Trophoblast cell (in vitro differentiated cells and primary cell): ENCODE data around the gene RMDN2.

ENCODE experiments used
- DNase-seq, 2 donors: peaks; one replicate each; pipeline ENCODE4 v3.0.0-alpha.2; 2016
- H2AFZ ChIP-seq: 2 replicates; pipeline ENCODE4 v1.6.1; 2013; ENCODE audit warnings: low read length, moderate library complexity, mild to moderate bottlenecking; ENCODE audit not compliant: insufficient read depth, poor library complexity
- H2AK5ac ChIP-seq: 2 replicates; pipeline ENCODE4 v1.6.1; 2013; ENCODE audit warnings: mild to moderate bottlenecking, low read length
- H2BK120ac ChIP-seq: 2 replicates; pipeline ENCODE4 v1.6.1; 2013; ENCODE audit warnings: low read length, mild to moderate bottlenecking, moderate library complexity; ENCODE audit not compliant: insufficient read depth, poor library complexity
- H2BK12ac ChIP-seq: 2 replicates; pipeline ENCODE4 v1.6.1; 2013; ENCODE audit warnings: mild to moderate bottlenecking, low read length, moderate library complexity
- H2BK5ac ChIP-seq: 2 replicates; pipeline ENCODE4 v1.6.1; 2013; ENCODE audit warnings: low read length, low read depth, moderate library complexity, mild to moderate bottlenecking; ENCODE audit not compliant: poor library complexity
- H3K14ac ChIP-seq: 2 replicates; pipeline ENCODE4 v1.6.1; 2013; ENCODE audit warnings: mild to moderate bottlenecking, low read length
- H3K18ac ChIP-seq: 2 replicates; pipeline ENCODE4 v1.6.1; 2013; ENCODE audit warnings: mild to moderate bottlenecking, low read length
- H3K23ac ChIP-seq: 2 replicates; pipeline ENCODE4 v1.6.1; 2013; ENCODE audit warnings: low read length
- H3K27ac ChIP-seq: 2 replicates; pipeline ENCODE4 v1.5.1; 2013; ENCODE audit warnings: low read depth, mild to moderate bottlenecking, inconsistent platforms, low read length, moderate library complexity
- H3K27me3 ChIP-seq: 2 replicates; pipeline ENCODE4 v1.6.1; 2013; ENCODE audit warnings: inconsistent platforms, mild to moderate bottlenecking, low read length, moderate library complexity; ENCODE audit not compliant: insufficient read depth
- H3K36me3 ChIP-seq, 2 experiments: 1 replicate in 1 of 2; 2 replicates in 1 of 2; pipeline ENCODE4 v1.6.1; 2013; ENCODE audit warnings: low read length in 2 of 2, mild to moderate bottlenecking in 2 of 2, moderate library complexity in 1 of 2; ENCODE audit not compliant: insufficient read depth in 2 of 2, control insufficient read depth in 1 of 2
- H3K4ac ChIP-seq: 2 replicates; pipeline ENCODE4 v1.6.1; 2013; ENCODE audit warnings: low read depth, mild to moderate bottlenecking, low read length, moderate library complexity
- H3K4me1 ChIP-seq, 2 experiments: 1 replicate in 1 of 2; 2 replicates in 1 of 2; pipeline ENCODE4 v1.6.1; 2013; ENCODE audit warnings: low read length in 2 of 2, mild to moderate bottlenecking in 2 of 2, moderate library complexity in 1 of 2; ENCODE audit not compliant: insufficient read depth in 2 of 2, control insufficient read depth in 1 of 2
- H3K4me2 ChIP-seq: 2 replicates; pipeline ENCODE4 v1.6.1; 2013; ENCODE audit warnings: inconsistent platforms, mild to moderate bottlenecking, low read length, moderate library complexity
- H3K4me3 ChIP-seq: 2 replicates; pipeline ENCODE4 v1.5.1; 2013; ENCODE audit warnings: mild to moderate bottlenecking, low read depth, low read length, inconsistent platforms
- H3K79me1 ChIP-seq: one replicate; pipeline ENCODE4 v1.6.1; 2013; ENCODE audit warnings: low read length
- H3K79me2 ChIP-seq: 2 replicates; pipeline ENCODE4 v1.6.1; 2013; ENCODE audit warnings: low read length, mild to moderate bottlenecking; ENCODE audit not compliant: control insufficient read depth, insufficient read depth, poor library complexity
- H3K9ac ChIP-seq: 2 replicates; pipeline ENCODE4 v1.6.1; 2013; ENCODE audit warnings: mild to moderate bottlenecking, low read length
- H3K9me3 ChIP-seq: 2 replicates; pipeline ENCODE4 v1.6.1; 2013; ENCODE audit warnings: low read depth, mild to moderate bottlenecking, control low read depth, inconsistent platforms, low read length; ENCODE audit not compliant: insufficient read depth
- H4K12ac ChIP-seq: 2 replicates; pipeline ENCODE4 v1.6.1; 2013; ENCODE audit warnings: low read depth, mild to moderate bottlenecking, low read length, moderate library complexity
- H4K8ac ChIP-seq: 2 replicates; pipeline ENCODE4 v1.6.1; 2013; ENCODE audit warnings: low read depth, mild to moderate bottlenecking, low read length, moderate library complexity
- H4K91ac ChIP-seq: one replicate; pipeline ENCODE4 v1.6.1; 2013; ENCODE audit warnings: low read depth, mild to moderate bottlenecking, low read length, moderate library complexity
- WGBS: extraction: QIAGEN DNeasy Blood & Tissue Kit; methylation state at CpG from one replicate; pipeline ENCODE4 v1.1.7; 2013; ENCODE audit warnings: missing lambda C conversion rate; ENCODE audit not compliant: insufficient read length, insufficient coverage; ENCODE audit errors: extremely low coverage; 5-methylcytosine and 5-hydroxymethylcytosine counted together

RMDN2 gene

GRCh38 chr2:37912616-37913015 is 12.5 kb upstream of the RMDN2 start:
- Histone ChIP-seq H3K79me1 (no peaks in the 10 kb centered on the region), H3K4me1 (no peaks in the 10 kb centered on the region), H3K23ac (no peak overlapping the region), H3K27me3 (no peaks in the 10 kb centered on the region), H3K18ac (no peak overlapping the region), H3K4me2 (no peak overlapping the region), H3K36me3 (no peaks in the 10 kb centered on the region), H2BK12ac (no peak overlapping the region), H2BK5ac (no peak overlapping the region), H3K14ac (no peak overlapping the region), H4K91ac (no peak overlapping the region), H3K9me3 (no peaks in the 10 kb centered on the region), H3K4ac (no peak overlapping the region), H2AK5ac (no peak overlapping the region), H3K79me2 (no peaks in the 10 kb centered on the region), H2AFZ (no peak overlapping the region), H3K27ac (no peak overlapping the region), H4K12ac (no peak overlapping the region), H3K9ac (no peak overlapping the region), H3K4me3 (no peak overlapping the region), H4K8ac (no peak overlapping the region), H2BK120ac (no peak overlapping the region)
- no peak for DNase-seq
- no CpG with 5 or more reads among the region's 2 CpGs for WGBS

GRCh38 chr2:37914340-37914739 is 10.7 kb upstream of the RMDN2 start:
- Histone ChIP-seq H3K36me3 (no peaks in the 10 kb centered on the region), H2AFZ (no peak overlapping the region), H2AK5ac (no peak overlapping the region), H3K9ac (no peak overlapping the region), H4K91ac (no peak overlapping the region), H3K18ac (no peak overlapping the region), H3K9me3 (no peaks in the 10 kb centered on the region), H2BK120ac (no peak overlapping the region), H3K23ac (no peak overlapping the region), H3K4me1 (no peaks in the 10 kb centered on the region), H4K12ac (no peak overlapping the region), H3K4me2 (no peak overlapping the region), H3K79me1 (no peaks in the 10 kb centered on the region), H3K79me2 (no peaks in the 10 kb centered on the region), H2BK5ac (no peak overlapping the region), H2BK12ac (no peak overlapping the region), H4K8ac (no peak overlapping the region), H3K14ac (no peak overlapping the region), H3K4ac (no peak overlapping the region), H3K27ac (no peak overlapping the region), H3K4me3 (no peak overlapping the region), H3K27me3 (no peaks in the 10 kb centered on the region)
- no CpG with 5 or more reads among the region's 5 CpGs for WGBS
- DNase-seq, result no peak

- Histone ChIP-seq H2BK5ac (no peak overlapping the region), H3K4ac (no peak overlapping the region), H3K4me2 (no peak overlapping the region), H3K4me1 (no peaks in the 10 kb centered on the region), H3K79me1 (no peaks in the 10 kb centered on the region), H3K27me3 (no peaks in the 10 kb centered on the region), H3K27ac (no peak overlapping the region), H3K9me3 (no peaks in the 10 kb centered on the region), H4K8ac (no peak overlapping the region), H3K79me2 (no peaks in the 10 kb centered on the region), H3K18ac (no peak overlapping the region), H4K91ac (no peak overlapping the region), H3K4me3 (no peak overlapping the region), H2AK5ac (no peak overlapping the region), H3K23ac (no peak overlapping the region), H2BK12ac (no peak overlapping the region), H3K36me3 (no peaks in the 10 kb centered on the region), H2AFZ (no peak overlapping the region), H4K12ac (no peak overlapping the region), H3K14ac (no peak overlapping the region), H2BK120ac (no peak overlapping the region), H3K9ac (no peak overlapping the region)
- DNase-seq, result no peak
- no CpG with 5 or more reads among the region's 5 CpGs for WGBS
Observed at GRCh38 chr2:37915773-37916172, 9.3 kb upstream of the RMDN2 start.

- no peak overlapping the region for H3K4me3 ChIP-seq
- H2AK5ac ChIP-seq, result no peak overlapping the region
- H3K4me2 ChIP-seq, result no peak overlapping the region
- no peaks in the 10 kb centered on the region for H3K27me3 ChIP-seq
- no CpG with 5 or more reads among the region's 3 CpGs for WGBS
- no peaks in the 10 kb centered on the region for H3K79me1 ChIP-seq
- H2BK120ac ChIP-seq, result no peak overlapping the region
- H4K8ac ChIP-seq, result no peak overlapping the region
- no peaks in the 10 kb centered on the region for H3K9me3 ChIP-seq
- no peaks in the 10 kb centered on the region for H3K36me3 ChIP-seq
- H3K23ac ChIP-seq, result no peak overlapping the region
- H3K18ac ChIP-seq, result no peak overlapping the region
- H4K12ac ChIP-seq, result no peak overlapping the region
- peak; percentile 62 to 74 for DNase-seq
- no peak overlapping the region for H2BK5ac ChIP-seq
- no peak overlapping the region for H3K27ac ChIP-seq
- H3K4me1 ChIP-seq, result no peaks in the 10 kb centered on the region
- H2BK12ac ChIP-seq, result no peak overlapping the region
- H3K79me2 ChIP-seq, result no peaks in the 10 kb centered on the region
- no peak overlapping the region for H4K91ac ChIP-seq
- no peak overlapping the region for H3K4ac ChIP-seq
- H3K9ac ChIP-seq, result no peak overlapping the region
- no peak overlapping the region for H3K14ac ChIP-seq
- no peak overlapping the region for H2AFZ ChIP-seq
Observed at GRCh38 chr2:37916512-37917082, 8.5 kb upstream of the RMDN2 start.
